HG03565 (cell line): ENCODE measurements around the gene LMF1.
"Not testable (repeated sequence)": the region's sequence is repeated elsewhere in the genome, so short reads cannot be mapped to it uniquely, and the experiment has no call there.

Source experiments
- ATAC-seq: cut with Tn5 transposase; IDR thresholded peaks from one replicate; pipeline ENCODE4 v1.9.1; 2021; ENCODE audit warnings: mild to moderate bottlenecking, moderate library complexity; ENCODE audit not compliant: unreplicated experiment

Gene LMF1

DNA sequence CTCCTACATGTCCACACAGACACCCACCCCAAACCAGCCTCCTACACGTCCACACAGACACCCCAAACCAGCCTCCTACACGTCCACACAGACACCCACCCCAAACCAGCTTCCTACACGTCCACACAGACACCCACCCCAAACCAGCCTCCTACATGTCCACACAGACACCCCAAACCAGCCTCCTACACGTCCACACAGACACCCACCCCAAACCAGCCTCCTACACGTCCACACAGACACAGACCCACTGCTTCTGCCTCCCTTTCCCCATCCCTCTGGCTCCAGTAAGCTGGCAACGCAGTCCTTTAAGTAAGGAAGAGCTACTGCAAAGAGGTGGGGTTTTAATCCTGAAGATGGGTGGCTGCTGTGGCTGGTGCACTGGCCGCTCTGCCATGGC, 17.0 kb downstream of the LMF1 start:
- not testable (repeated sequence) for ATAC-seq

- no peak for ATAC-seq
Measured at GRCh38 chr16:952321-952720, 18.5 kb downstream of the LMF1 start.

DNA sequence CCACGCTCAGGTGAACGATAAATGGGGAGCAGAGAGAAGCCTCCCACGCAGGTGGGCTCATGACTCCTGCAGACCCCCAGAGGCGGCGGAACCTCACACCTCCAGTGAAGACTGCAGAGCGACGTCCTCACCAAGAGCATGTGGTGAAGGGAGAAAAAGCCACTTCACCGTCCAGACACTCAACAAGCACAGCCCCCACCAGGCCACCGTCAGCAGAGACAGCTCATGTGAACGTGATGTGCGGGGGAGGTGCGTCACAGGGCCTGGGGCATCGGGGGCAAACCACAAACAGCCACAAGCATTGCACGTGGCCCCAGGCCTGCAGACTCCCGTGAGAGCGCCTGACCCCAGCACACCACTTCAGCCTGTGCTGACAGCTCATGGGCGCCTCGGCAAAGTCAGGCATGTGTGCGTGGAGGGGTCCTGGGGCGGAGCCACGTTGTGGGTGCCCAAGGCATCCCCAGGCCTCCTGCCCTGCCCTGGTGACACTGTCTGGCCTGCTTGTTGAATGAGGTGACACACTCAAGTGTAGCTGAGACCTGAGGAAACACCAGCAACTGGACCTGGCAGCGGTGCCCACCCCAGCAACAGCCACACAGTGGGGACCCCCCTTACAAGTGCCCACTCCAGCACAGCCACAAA, 19.0 kb downstream of the LMF1 start:
- ATAC-seq: no peak

DNA sequence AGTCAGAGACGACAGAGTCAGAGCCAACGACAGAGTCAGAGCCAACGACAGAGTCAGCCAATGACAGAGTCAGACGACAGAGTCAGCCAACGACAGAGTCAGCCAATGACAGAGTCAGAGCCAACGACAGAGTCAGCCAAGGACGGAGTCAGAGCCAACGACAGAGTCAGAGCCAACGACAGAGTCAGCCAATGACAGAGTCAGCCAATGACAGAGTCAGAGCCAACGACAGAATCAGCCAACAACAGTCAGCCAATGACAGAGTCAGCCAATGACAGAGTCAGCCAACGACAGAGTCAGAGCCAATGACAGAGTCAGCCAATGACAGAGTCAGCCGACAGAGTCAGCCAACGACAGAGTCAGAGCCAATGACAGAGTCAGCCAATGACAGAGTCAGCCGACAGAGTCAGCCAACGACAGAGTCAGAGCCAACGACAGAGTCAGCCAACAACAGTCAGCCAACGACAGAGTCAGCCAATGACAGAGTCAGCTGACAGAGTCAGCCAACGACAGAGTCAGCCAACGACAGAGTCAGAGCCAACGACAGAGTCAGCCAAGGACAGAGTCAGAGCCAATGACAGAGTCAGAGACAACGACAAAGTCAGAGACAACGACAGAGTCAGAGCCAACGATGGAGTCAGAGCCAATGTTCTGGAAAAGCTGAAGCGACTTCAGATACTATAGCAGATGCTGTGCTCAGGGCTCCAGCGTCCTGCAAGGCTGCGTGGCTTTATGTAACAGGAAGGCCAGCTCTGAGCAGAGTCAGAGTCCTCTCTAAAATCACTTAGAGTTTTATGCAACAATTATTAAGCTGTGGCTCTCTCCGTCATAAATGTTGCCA, 19.8 kb downstream of the LMF1 start:
- ATAC-seq: not testable (repeated sequence)

DNA sequence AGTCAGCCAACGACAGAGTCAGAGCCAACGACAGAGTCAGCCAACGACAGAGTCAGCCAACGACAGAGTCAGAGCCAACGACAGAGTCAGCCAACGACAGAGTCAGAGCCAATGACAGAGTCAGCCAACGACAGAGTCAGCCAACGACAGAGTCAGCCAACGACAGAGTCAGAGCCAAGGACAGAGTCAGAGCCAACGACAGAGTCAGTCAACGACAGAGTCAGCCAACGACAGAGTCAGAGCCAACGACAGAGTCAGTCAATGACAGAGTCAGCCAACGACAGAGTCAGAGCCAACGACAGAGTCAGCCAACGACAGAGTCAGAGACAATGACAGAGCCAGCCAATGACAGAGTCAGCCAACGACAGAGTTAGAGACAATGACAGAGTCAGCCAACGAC, 22.0 kb downstream of the LMF1 start:
- not testable (repeated sequence) for ATAC-seq

DNA sequence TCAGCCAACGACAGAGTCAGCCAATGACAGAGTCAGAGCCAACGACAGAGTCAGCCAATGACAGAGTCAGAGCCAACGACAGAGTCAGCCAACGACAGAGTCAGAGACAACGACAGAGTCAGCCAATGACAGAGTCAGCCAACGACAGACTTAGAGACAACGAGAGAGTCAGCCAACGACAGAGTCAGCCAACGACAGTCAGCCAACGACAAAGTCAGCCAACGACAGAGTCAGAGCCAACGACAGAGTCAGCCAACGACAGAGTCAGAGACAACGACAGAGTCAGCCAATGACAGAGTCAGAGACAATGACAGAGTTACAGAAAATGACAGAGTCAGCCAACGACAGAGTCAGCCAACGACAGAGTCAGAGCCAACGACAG, 22.9 kb downstream of the LMF1 start:
- not testable (repeated sequence) for ATAC-seq

GRCh38 chr16:947255-947921, 23.4 kb downstream of the LMF1 start:
- ATAC-seq: no peak

DNA sequence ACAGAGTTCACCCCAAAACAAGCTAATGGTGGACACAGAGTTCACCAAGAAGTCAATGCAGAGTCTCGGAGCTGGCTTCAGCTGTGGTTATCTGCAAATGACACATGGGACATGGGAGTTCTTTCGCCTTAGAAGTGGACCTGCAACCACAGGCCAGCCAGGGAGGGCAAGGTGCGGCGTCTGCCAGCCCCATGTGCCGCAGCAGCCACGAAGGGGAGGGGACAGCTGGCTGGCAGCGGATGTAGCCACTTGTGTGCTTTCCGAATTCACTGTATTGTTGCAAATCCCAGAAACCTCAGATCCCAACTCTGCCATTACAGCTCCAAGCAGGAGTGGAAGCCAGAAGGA, 24.8 kb downstream of the LMF1 start:
- no peak for ATAC-seq

- no peak for ATAC-seq
Measured at GRCh38 chr16:945271-946047, 25.3 kb downstream of the LMF1 start.

DNA sequence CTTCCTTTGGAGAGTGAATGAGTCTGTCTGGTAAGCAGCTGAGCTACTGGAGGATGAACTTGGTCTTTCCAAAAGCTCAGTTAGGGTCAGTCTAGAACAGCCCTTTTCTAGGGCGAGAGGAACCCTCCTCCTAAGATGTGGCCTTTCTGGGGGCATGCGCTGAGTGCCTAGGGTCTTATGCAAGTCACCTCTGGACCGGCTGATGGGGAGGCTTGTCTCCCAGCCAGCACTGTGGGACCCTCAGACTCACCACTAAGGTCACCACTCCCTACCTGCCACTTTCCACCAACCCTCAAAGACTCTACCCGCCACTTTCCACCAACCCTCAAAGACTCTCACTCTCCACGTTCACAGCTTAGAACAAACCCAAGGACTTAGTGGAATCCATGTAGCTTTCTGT, 26.8 kb downstream of the LMF1 start:
- no peak for ATAC-seq

DNA sequence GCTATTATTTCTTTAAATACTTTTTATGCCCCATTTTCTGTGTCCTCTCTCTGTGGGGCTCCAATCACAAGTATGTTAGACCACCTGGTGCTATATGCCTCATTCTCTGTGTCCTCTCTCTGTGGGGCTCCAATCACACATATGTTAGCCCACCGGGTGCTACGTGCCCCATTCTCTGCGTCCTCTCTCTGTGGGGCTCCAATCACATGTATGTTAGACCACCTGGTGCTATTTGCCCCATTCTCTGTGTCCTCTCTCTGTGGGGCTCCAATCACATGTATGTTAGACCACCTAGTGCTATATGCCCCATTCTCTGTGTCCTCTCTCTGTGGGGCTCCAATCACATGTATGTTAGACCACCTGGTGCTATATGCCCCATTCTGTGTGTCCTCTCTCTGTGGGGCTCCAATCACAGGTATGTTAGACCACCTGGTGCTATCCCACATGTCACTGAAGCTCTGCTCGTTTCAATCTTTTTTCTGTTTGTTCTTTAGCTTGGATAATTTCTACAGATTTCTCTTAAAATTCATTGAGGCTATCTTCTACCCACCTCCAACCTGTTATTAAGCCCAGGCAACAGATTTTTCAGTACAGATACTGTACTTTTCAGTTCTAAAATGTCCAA, 28.2 kb downstream of the LMF1 start:
- no peak for ATAC-seq

DNA sequence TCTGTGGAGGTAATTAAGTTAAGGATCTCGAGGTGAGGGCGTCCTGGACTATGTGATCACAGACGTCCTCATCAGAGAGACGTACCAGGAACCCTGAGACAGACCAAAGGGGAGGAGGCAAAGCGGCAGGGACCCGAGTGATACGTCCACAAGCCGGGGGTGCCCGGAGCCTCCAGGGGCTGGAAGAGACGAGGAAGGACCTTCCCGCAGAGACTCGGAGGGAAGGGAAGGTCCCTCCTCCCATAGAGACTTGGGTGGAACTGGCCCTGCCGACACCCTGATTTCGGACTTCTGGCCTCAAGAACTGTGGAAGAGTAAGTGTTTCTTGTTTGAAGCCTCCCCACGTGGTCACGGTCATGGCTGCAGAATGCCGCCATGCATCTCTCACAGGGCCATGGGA, 30.8 kb downstream of the LMF1 start:
- ATAC-seq: no peak

DNA sequence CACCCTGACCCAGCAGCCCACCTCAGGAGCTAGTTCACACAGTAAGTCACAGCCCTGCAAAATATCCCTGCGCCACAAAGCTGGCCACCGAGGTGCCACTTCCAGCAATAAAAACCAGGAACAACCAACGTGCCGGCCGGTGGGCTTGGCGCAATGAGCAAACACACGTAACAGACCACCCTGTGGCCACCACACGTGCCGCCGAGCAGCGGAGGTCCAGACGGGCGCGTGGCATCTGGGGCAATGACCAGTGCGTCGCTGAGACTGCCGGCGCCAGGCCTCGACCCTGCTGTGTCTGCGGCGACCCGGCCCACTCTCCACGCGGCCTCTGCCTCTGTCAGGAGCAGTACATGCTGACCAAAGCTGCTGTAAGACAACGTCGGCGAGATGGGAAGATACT, 31.5 kb downstream of the LMF1 start:
- ATAC-seq: no peak

DNA sequence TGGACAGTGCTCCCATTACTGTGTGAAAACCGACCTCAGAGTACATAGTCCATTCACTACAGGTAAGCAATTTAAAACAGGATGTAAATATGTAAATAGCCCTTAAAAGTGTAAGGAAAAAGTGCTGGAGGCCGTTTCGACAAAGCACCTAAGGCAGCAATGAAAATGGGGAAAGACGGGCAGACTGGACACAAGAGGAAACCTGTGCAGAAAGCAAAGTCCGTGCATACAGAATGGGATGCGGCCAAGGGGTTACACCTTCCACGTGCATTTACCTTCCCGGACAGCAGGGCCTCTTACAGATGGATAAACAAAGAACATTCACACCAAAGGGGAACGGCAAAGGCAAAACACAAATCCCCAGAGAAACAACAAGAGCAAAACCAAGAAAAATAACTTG, 32.0 kb downstream of the LMF1 start:
- ATAC-seq: no peak

- ATAC-seq: no peak
Measured at GRCh38 chr16:938136-938535, 32.6 kb downstream of the LMF1 start.

DNA sequence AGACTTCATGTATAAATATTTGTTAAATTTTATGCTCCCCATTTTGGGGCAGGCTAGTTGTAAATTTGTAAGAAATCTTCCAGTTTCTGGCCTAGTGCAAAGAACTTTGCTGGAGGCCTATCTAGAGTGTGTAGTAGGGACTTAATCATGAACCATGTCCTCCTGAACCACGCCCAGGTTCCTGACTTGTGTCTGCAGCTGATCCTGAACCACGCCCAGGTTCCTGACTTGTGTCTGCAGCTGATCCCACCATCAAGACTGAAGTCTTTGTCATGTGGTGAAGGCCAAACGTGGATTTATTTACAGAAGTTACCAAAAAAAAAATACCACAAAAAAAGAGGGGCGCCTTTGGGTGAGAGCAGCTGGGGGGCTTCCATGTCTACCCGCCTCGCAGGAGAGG, 33.1 kb downstream of the LMF1 start:
- ATAC-seq: no peak

GRCh38 chr16:937311-937710, 33.5 kb downstream of the LMF1 start:
- ATAC-seq: no peak

DNA sequence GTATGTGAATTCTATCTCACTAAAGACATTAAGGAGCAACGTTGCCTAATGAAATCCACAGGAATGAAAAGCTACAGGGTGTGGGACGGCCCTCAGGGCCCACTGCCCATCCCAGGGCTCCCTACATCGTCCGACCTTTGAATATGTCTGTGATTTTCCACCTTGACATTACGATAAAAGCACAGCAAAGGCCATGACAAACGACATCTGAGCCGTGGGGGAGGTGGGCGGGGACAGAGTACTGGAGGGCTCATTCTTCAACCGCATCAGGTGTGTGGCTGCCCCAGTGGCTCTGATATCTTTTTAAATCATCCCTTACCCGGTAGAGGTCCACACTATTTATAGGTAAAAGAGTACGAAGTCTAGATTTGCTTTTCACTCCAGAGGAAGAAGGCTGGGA, 35.1 kb downstream of the LMF1 start:
- ATAC-seq: no peak

- no peak for ATAC-seq
Measured at GRCh38 chr16:934178-934577, 36.6 kb downstream of the LMF1 start.

DNA sequence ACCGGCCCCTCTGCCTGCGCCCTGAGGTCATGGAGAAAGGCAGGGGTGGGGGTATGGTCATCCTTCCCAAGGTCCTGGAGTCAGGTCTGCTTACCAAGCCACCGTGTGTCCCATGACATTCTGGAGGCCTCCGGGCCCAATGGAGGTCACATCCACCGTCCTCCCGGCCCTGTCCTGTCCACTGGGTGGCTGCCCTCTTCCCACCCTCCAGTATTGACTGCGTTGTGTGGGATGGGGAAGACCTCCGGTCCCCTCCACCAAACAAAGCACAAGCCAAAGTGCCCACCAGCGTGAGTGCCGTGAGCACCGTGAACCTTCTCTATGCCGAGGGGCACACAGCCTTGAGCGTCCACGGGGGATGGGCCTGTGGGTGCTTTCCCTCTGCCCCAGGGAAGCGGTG, 37.2 kb downstream of the LMF1 start:
- ATAC-seq: no peak

- no peak for ATAC-seq
Measured at GRCh38 chr16:932831-933330, 37.9 kb downstream of the LMF1 start.
